PFSK-1 (cell line): ENCODE data around the gene ROBO1.

Experiments
- POLR2AphosphoS5 ChIP-seq: IDR thresholded peaks from 2 replicates; pipeline ENCODE4 v1.6.1; 2012; ENCODE audit warnings: low read depth, mild to moderate bottlenecking, control low read depth, low read length, moderate library complexity
- REST ChIP-seq, 2 experiments: IDR thresholded peaks; 2 replicates each; pipeline versions ENCODE4 v1.6.1 to v1.8.0; 2011 to 2012; ENCODE audit warnings: low read depth in 2 of 2, low read length in 2 of 2, control low read depth in 1 of 2, inconsistent platforms in 1 of 2, mild to moderate bottlenecking in 1 of 2, moderate library complexity in 1 of 2; ENCODE audit not compliant: insufficient read depth in 1 of 2
- TAF1 ChIP-seq: IDR thresholded peaks from 2 replicates; pipeline ENCODE4 v1.6.1; 2012; ENCODE audit warnings: low read length, control low read depth, borderline replicate concordance; ENCODE audit not compliant: insufficient read depth

GRCh38 chr3:78858910-78859309 lies 908.9 kb downstream of the ROBO1 start:
- TF ChIP-seq POLR2AphosphoS5, result no peak
- TF ChIP-seq REST (IDR thresholded peaks at IDR 0.05; ENCODE audit: insufficient read depth in 1 of 2, low read depth in 2 of 2, low read length in 2 of 2), result no peak
- no peak for TF ChIP-seq TAF1
